ENCODE data around the gene MICB.
"Not testable (repeated sequence)": the region's sequence is repeated elsewhere in the genome, so short reads cannot be mapped to it uniquely, and the experiment has no call there.

- not testable (repeated sequence) for TF ChIP-seq CTCF (IDR thresholded peaks at IDR 0.05; ENCODE audit: insufficient read depth, low read length, poor library complexity, severe bottlenecking); EZH2phosphoT487 (conservative IDR thresholded peaks at IDR 0.05; ENCODE audit: low read length)
These were observed 38.1 kb upstream of the MICB start for GRCh38 chr6:31459864-31460263.

All from SU-DHL-6 (cell line).